Fibroblast of skin of left biceps (primary cell): ENCODE measurements around the gene CYP19A1.

Experiments
- DNase-seq, 2 experiments: peaks; one replicate each; pipeline ENCODE4 v3.0.0-alpha.2; 2013; ENCODE audit warnings: low read depth in 2 of 2

CYP19A1 gene

GRCh38 chr15:51184627-51185026 lies 153.8 kb downstream of the CYP19A1 start:
- DNase-seq = no peak

- no peak for DNase-seq
Measured at GRCh38 chr15:51183076-51183475, 155.3 kb downstream of the CYP19A1 start.

GRCh38 chr15:51181905-51182304 lies 156.5 kb downstream of the CYP19A1 start:
- no peak for DNase-seq

GRCh38 chr15:51181221-51181620 lies 157.2 kb downstream of the CYP19A1 start:
- no peak for DNase-seq

GRCh38 chr15:51180534-51180933 lies 157.9 kb downstream of the CYP19A1 start:
- DNase-seq = no peak

- DNase-seq = no peak
Measured at GRCh38 chr15:51180011-51180410, 158.4 kb downstream of the CYP19A1 start.

- DNase-seq = peak; percentile 37 to 47
Measured at GRCh38 chr15:51172193-51172592, 166.2 kb downstream of the CYP19A1 start.

- no peak for DNase-seq
Measured at GRCh38 chr15:51171634-51171932, 166.8 kb downstream of the CYP19A1 start.

GRCh38 chr15:51170882-51171633 lies 167.3 kb downstream of the CYP19A1 start:
- no peak for DNase-seq

- no peak for DNase-seq
Measured at GRCh38 chr15:51168700-51169099, 169.7 kb downstream of the CYP19A1 start.

GRCh38 chr15:51163843-51164242 lies 174.6 kb downstream of the CYP19A1 start:
- DNase-seq = no peak

GRCh38 chr15:51162865-51163762 lies 175.3 kb downstream of the CYP19A1 start:
- peak in 1 of 2 experiments; percentile 25 for DNase-seq

- DNase-seq = no peak
Measured at GRCh38 chr15:51161491-51162220, 176.7 kb downstream of the CYP19A1 start.

- DNase-seq = no peak
Measured at GRCh38 chr15:51160484-51160883, 177.9 kb downstream of the CYP19A1 start.
